Heart left ventricle (tissue), 16 donors: ENCODE data around the gene GALR3. TPM values are rescaled to one million over a fixed set of nuclear protein-coding genes. Genes with fewer than 3 reads are reported as not detected.

Source experiments
- ATAC-seq, 4 donors: fragments of 200-7000 bp; cut with Tn5 transposase; one replicate each; pipeline ENCODE4 v1.9.1; 2020 to 2022; ENCODE audit warnings: moderate library complexity in 4 of 4, mild to moderate bottlenecking in 3 of 4, moderate number of reproducible peaks in 1 of 4
- DNase-seq, 5 donors: peaks; one replicate each; pipeline ENCODE4 v3.0.0-alpha.2; 2020
- H3K27ac ChIP-seq, 12 donors: fragments of 200-600 bp; sonication (generic) in 4 of 12; one replicate each; pipeline versions ENCODE4 v1.5.0 to v1.8.0; 2016 to 2022; ENCODE audit warnings: mild to moderate bottlenecking in 2 of 12
- H3K27me3 ChIP-seq, 9 donors: fragments of 200-600 bp; sonication (generic) in 2 of 9; one replicate each; pipeline versions ENCODE4 v1.5.1 to v1.8.0; 2016 to 2022; ENCODE audit warnings: mild to moderate bottlenecking in 3 of 9
- H3K36me3 ChIP-seq, 9 donors: fragments of 200-600 bp; sonication (generic) in 2 of 9; one replicate each; pipeline versions ENCODE4 v1.5.0 to v1.8.0; 2018 to 2022; ENCODE audit warnings: mild to moderate bottlenecking in 2 of 9
- H3K4me1 ChIP-seq, 12 donors: fragments of 200-600 bp; sonication (generic) in 4 of 12; one replicate each; pipeline versions ENCODE4 v1.5.0 to v1.8.0; 2016 to 2022; ENCODE audit warnings: mild to moderate bottlenecking in 3 of 12
- H3K4me3 ChIP-seq, 12 donors: fragments of 200-600 bp; sonication (generic) in 4 of 12; one replicate each; pipeline versions ENCODE4 v1.5.0 to v1.8.0; 2017 to 2022; ENCODE audit warnings: mild to moderate bottlenecking in 9 of 12, moderate library complexity in 4 of 12
- H3K9me3 ChIP-seq, 12 donors: fragments of 200-600 bp; sonication (generic) in 4 of 12; one replicate each; pipeline versions ENCODE4 v1.5.0 to v1.8.0; 2016 to 2022; ENCODE audit warnings: mild to moderate bottlenecking in 1 of 12
- CTCF ChIP-seq, 12 donors: fragments of 200-600 bp; sonication (generic) in 4 of 12; IDR thresholded peaks; one replicate each; pipeline versions ENCODE4 v1.5.0 to v1.8.0; 2018 to 2022; ENCODE audit warnings: antibody characterized with exemption in 12 of 12, mild to moderate bottlenecking in 5 of 12
- POLR2A ChIP-seq, 2 donors: fragments of 450-650 bp; IDR thresholded peaks; one replicate each; pipeline ENCODE4 v1.6.1; 2017; ENCODE audit warnings: antibody characterized with exemption in 2 of 2, mild to moderate bottlenecking in 2 of 2, moderate library complexity in 2 of 2
- WGBS, 4 donors: extraction: QIAGEN DNeasy Blood & Tissue Kit in 2 of 4; methylation state at CpG; one replicate each; pipeline versions ENCODE4 v1.1.5 to v1.1.7; 2013 to 2018; 5-methylcytosine and 5-hydroxymethylcytosine counted together
- intact Hi-C, 10 donors: fragments of 100-400 bp; cut with DNase I; formaldehyde crosslinking; loops; one replicate each; pipeline versions ENCODE4 v1.11.1 to v1.14.2; 2022
- polyA plus RNA-seq, 2 donors: library from polyadenylated mRNA; stranded (reverse); fragments of 200-250 nt; gene quantifications; one replicate each; pipeline ENCODE4 v1.2.3, GENCODE V29; 2013
- total RNA-seq, 9 donors: library from RNA; depleted of rRNA in 2 of 9; stranded (reverse); fragments of >200 nt in 2 of 9; fragmentation: NEBNext Ultra II Directional in 3 of 9; extraction: Animal tissue kit (Norgen Biotek cat#: 25700) in 3 of 9; gene quantifications; one replicate each; pipeline versions ENCODE4 v1.1.0 to v1.2.4, GENCODE V29; 2016 to 2023
- donor health status: ischemic (EF 13 %, LVEDD 7.1; RV severe dilation, severe dysfunction).
- donor health status: healthy with polysubstance abuse.
- donor health status: DM: no; HTN: yes; CAD: no.
- donor health status: DM: no; HTN: no; CAD: no.
- donor health status: ischemic (EF 25% LVEDD 6.9; RV normal size, moderate dysfunction).
- donor health status: ischemic (EF 25% LVEDD 5.7; RV mildly dilated, moderate dysfunction).
- donor health status: healthy.
- donor health status: DM: yes; HTN: yes; CAD: no.
- donor health status: ischemic (EF 35%, LVEDD 5.7; RV mildly dilated, moderate dysfunction).
- donor health status: nonischemic (EF 11% LVEDD 7.7; RV severe dilation, severe dysfunction).
- donor health status: DM: yes; HTN: yes; CAD: no.
- donor health status: PGD.
- donor health status: ischemic (EF 29% LVEDD 5.4; RV normal size, mild dysfunction).
- donor health status: nonischemic (EF 23%, LVEDD 6.1; RV moderate dilation, normal function).

Gene GALR3
- total and polyA plus RNA-seq, 11 donors: not detected

GRCh38 chr22:37809672-37810333, 13.4 kb upstream of the GALR3 start:
- Histone ChIP-seq H3K27ac (no peak overlapping the region), H3K27me3 (no peaks in the 10 kb centered on the region), H3K36me3 (peaks cover 0 to 14% (median 0%) of the 10 kb centered on the region in 9 donors), H3K4me1 (peaks cover 0 to 42% (median 23%) of the 10 kb centered on the region in 12 donors), H3K4me3 (no peak overlapping the region), H3K9me3 (no peaks in the 10 kb centered on the region)
- DNase-seq (no peak), ATAC-seq (no peak)
- no peak for TF ChIP-seq POLR2A (IDR thresholded peaks at IDR 0.05)
- no peak for TF ChIP-seq CTCF (IDR thresholded peaks at IDR 0.05)
- WGBS, 4 donors: 92 to 97% (median 96%) methylated on average over 5 of the region's 5 CpGs
- intact Hi-C loops: loop anchor here in 3 of 10 donors (10.0 kb wide), 3 partner anchors 55 to 155 kb away; no protein-coding TSS in a partner anchor

- DNase-seq (no peak), ATAC-seq (no peak)
- Histone ChIP-seq H3K4me3 (no peak overlapping the region), H3K4me1 (peaks cover 0 to 25% (median 11%) of the 10 kb centered on the region in 12 donors), H3K27ac (peak overlapping the region in 1 of 12 donors; percentile 35), H3K36me3 (peaks cover 0 to 21% (median 8%) of the 10 kb centered on the region in 9 donors), H3K9me3 (no peaks in the 10 kb centered on the region), H3K27me3 (no peaks in the 10 kb centered on the region)
- 92 to 98% (median 94%) methylated on average over 2 of the region's 2 CpGs for WGBS, 4 donors
- intact Hi-C loops: loop anchor here in 2 of 10 donors (10.0 kb wide), 2 partner anchors 123 to 153 kb away; no protein-coding TSS in a partner anchor
- no peak for TF ChIP-seq POLR2A (IDR thresholded peaks at IDR 0.05)
- no peak for TF ChIP-seq CTCF (IDR thresholded peaks at IDR 0.05)
Observed at GRCh38 chr22:37811867-37812266, 11.3 kb upstream of the GALR3 start.

GRCh38 chr22:37812869-37813678, 10.1 kb upstream of the GALR3 start:
- Histone ChIP-seq H3K9me3 (no peaks in the 10 kb centered on the region), H3K4me1 (peaks cover 3 to 28% (median 14%) of the 10 kb centered on the region in 12 donors), H3K27ac (peak overlapping the region in 1 of 12 donors; percentile 35), H3K36me3 (peaks cover 0 to 21% (median 8%) of the 10 kb centered on the region in 9 donors), H3K27me3 (no peaks in the 10 kb centered on the region), H3K4me3 (no peak overlapping the region)
- WGBS, 4 donors: 93 to 96% (median 94%) methylated on average over 17 to 27 of the region's 27 CpGs
- ATAC-seq (no peak), DNase-seq (no peak)
- TF ChIP-seq POLR2A (IDR thresholded peaks at IDR 0.05) (no peak), CTCF (IDR thresholded peaks at IDR 0.05) (no peak)
- intact Hi-C loops: loop anchor here in 2 of 10 donors (10.0 kb wide), 2 partner anchors 122 to 152 kb away; no protein-coding TSS in a partner anchor

GRCh38 chr22:37815593-37815992, 7.6 kb upstream of the GALR3 start:
- Histone ChIP-seq H3K27me3 (peaks cover 0 to 18% (median 0%) of the 10 kb centered on the region in 9 donors), H3K9me3 (no peaks in the 10 kb centered on the region), H3K4me3 (no peak overlapping the region), H3K27ac (no peak overlapping the region), H3K36me3 (peaks cover 0 to 21% (median 8%) of the 10 kb centered on the region in 9 donors), H3K4me1 (peaks cover 2 to 28% (median 18%) of the 10 kb centered on the region in 12 donors)
- intact Hi-C loops: loop anchor here in 7 of 10 donors (5.0 to 10.0 kb wide), 4 partner anchors 119 to 152 kb away; no protein-coding TSS in a partner anchor
- TF ChIP-seq POLR2A (IDR thresholded peaks at IDR 0.05) (no peak), CTCF (IDR thresholded peaks at IDR 0.05) (no peak)
- DNase-seq (no peak), ATAC-seq (no peak)
- 86 to 93% (median 87%) methylated on average over 12 of the region's 12 CpGs for WGBS, 4 donors
